Astrocyte of the spinal cord (primary cell): ENCODE measurements around the gene DHX29.
A peak's percentile ranks its signal among the peaks of the same experiment; 100 is the strongest.

ENCODE experiments used
- DNase-seq: peaks from one replicate; pipeline ENCODE4 v3.0.0; 2011; ENCODE audit warnings: low read depth, low spot score
- H3K4me3 ChIP-seq: 2 replicates; pipeline ENCODE4 v1.5.1; 2011; ENCODE audit warnings: low read depth, mild to moderate bottlenecking, low read length, moderate library complexity
- in situ Hi-C: cut with HindIII; loops from 2 replicates; pipeline ENCODE4 v1.10.0; 2017; ENCODE audit warnings: low sequenced_read_pairs
- TF ChIP-seq, protein P1 (sequence below): IDR thresholded peaks from 2 replicates; pipeline ENCODE4 v1.5.1; 2012; ENCODE audit warnings: low read depth, mild to moderate bottlenecking, low read length, inconsistent platforms

The DHX29 gene

DNA sequence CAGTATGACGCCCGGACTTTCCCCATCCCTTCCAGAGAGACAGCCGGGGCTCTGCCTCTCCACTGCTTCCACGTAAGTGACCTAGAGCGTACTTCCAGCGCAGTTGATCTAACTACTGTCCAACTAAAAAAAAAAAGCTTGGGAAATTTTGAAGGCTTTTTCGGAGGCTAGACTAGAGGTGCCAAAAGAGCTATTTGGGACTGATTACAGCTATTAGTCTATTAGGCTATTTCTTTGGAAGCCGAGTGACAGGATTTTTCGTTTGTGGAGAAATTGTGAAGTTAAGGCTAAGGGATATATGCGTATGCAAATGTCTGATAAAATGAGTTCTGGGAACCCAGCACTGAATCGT, 75.6 kb downstream of the DHX29 start:
- TF ChIP-seq, protein P1, sequence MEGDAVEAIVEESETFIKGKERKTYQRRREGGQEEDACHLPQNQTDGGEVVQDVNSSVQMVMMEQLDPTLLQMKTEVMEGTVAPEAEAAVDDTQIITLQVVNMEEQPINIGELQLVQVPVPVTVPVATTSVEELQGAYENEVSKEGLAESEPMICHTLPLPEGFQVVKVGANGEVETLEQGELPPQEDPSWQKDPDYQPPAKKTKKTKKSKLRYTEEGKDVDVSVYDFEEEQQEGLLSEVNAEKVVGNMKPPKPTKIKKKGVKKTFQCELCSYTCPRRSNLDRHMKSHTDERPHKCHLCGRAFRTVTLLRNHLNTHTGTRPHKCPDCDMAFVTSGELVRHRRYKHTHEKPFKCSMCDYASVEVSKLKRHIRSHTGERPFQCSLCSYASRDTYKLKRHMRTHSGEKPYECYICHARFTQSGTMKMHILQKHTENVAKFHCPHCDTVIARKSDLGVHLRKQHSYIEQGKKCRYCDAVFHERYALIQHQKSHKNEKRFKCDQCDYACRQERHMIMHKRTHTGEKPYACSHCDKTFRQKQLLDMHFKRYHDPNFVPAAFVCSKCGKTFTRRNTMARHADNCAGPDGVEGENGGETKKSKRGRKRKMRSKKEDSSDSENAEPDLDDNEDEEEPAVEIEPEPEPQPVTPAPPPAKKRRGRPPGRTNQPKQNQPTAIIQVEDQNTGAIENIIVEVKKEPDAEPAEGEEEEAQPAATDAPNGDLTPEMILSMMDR, result no peak
- DNase-seq, result peak; percentile 49
- no peak overlapping the region for H3K4me3 ChIP-seq
- in situ Hi-C loops, result no loop called here

DNA sequence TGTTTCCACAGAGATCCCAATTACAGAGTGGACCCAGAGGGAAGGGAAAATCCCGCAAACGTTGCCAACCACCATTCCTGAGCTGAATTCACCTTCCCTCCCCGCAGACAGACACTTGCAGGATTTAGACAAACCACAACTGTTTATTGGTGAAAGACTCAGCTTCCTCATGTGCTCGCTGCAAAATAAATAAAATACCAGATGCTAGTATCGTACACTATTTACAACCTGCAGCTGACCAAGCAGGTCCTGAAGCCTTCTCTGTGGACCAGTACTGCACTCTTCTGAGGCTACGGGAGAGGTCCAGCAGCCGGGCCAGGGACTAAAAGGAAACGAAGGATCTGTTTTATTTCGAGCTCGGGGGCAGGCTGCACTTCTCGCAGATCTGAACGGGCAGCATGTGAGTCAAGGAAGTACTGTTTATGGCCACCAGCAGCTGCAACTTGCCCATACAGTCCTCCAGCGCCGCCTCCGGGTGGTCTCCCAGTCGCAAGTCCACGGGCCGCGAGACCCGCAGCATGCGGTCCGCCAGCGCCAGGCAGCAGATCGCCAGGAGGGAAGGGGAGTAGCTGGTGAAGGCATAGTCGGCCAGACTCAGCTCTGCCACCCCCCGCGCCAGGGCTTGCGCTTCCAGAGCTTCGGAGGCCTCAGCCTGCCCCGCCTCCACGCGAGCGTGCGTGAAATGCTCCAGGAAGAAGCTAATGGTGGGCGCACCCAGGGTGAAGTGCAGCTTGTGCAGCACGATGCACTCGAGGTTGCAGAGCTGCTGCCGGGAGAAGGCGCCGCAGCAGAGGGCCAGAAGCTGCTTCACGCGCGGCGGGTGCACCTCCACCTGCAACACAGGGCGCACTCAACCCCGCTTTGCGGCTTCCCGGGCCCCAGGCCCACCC, 76.2 kb downstream of the DHX29 start:
- in situ Hi-C loops, result no loop called here
- no peak overlapping the region for H3K4me3 ChIP-seq
- peak; percentile 18 for DNase-seq
- TF ChIP-seq, protein P1, result no peak

DNA sequence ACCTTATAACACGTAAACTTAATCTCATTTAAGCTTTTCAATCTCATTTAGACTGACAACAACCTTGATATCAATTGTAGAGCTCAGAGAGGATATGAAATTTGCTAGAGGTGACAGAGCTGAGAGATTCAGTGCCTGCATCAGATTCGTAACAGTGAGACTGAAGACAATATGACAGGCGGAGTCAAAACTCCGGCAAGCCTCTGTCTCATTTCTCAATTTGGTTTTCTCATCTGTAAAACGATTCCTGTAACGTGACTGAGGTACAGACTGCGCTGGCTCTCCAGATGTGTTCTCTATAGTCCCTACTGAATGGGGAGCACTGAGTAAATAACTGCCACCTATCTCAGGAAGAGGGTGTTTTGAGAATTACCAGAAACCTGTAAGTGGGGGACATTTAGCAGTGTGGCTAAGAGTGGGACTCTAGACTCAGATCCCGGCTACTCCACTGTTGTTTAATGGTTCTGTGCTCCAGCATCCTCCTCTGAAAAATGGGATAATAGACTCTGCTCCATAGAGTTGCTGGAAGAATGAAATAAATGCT, 77.3 kb downstream of the DHX29 start:
- in situ Hi-C loops, result no loop called here
- DNase-seq, result no peak
- no peak overlapping the region for H3K4me3 ChIP-seq
- TF ChIP-seq, protein P1, result no peak

DNA sequence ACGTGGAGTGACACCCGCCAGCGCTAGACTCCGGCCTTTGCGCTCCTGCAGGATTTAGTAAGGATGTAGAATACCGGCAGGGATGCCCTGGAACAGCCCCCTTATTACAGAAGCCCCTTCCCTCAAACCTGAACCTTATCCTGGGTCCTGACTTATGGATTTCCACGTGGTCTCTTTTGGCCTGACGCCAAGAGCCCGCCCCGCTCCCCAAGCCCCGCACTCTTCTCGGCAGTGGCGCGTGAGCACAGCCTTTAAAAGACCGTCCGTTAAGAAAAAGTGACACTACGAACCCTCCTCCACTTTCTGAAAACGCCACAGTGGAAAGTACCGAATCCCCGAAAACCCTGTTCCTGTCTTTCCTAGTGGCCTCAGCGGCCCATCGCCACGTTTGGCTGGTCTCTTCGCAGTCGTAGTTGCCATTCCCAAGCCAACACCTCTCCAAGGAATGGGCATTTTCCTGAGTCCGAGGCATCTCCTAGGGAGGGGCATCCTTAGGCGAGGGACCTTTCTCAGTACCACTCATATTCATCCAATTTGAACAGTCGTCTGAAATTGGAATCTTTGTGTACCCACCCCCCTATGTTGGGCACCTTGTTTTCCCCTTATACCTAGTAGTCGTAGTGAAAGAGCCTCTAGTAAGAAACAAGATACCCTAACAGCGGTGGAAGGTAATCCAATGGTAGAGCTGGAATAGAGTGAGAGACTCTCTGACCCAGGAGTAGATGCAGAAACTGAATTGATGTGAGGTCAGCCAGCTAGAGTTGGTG, 79.6 kb downstream of the DHX29 start:
- DNase-seq, result no peak
- in situ Hi-C loops, result no loop called here
- TF ChIP-seq, protein P1, result no peak
- peak overlapping the region; percentile 26 for H3K4me3 ChIP-seq

DNA sequence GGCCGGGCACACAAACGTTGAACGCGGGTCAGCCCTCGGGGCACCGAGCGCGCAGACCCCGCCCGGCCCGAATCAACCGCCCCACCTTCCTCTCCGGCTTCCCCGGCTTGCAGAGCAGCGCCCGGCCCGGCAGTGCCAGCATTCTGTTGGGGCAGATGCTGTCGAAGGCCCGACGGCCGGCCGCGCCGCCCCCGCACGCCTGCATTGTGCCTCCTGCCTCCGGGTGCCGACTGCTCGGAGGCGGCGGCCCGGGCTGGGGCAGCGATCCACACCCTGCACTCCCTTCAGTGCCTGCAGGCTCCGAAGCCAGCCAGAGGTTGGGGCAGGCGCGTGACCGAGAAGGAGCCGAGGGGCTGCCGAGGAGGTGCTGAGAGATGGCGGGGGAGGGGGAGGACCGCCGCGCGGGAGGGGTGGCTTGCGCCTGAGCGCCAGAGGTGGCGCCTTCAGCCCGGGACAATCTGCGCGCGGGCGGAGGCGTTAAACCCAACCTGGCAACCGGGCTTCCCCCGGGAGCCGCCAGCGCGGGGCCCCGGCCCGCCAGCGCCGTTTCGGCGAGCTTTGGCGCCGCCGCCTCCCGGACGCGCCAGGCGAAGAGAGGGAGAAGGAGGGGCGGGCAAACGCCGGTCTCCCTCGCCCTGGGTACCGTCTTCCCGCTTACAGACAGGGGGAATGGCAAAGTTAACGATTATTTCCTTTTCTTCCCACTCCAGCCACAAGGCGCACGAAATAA, 80.4 kb downstream of the DHX29 start, which contains the start of gene MCIDAS:
Gene MCIDAS (minus strand): TSS at position 382 of the 730 bp plus-strand sequence. CDS start 177 bp downstream, at position 205.
- H3K4me3 ChIP-seq, result peak within 1 kb of the TSS; percentile 26
- in situ Hi-C loops, result no loop called here
- no peak for DNase-seq
- TF ChIP-seq, protein P1, result peak; percentile 15
